Mesenchymal stem cell (in vitro differentiated cells and primary cell): ENCODE measurements around the gene TPO.

Experiments used
- DNase-seq: peaks from one replicate; pipeline ENCODE4 v3.0.0-alpha.2; 2013
- H2AFZ ChIP-seq: one replicate; pipeline ENCODE4 v1.6.1; 2013; ENCODE audit warnings: low read depth, mild to moderate bottlenecking, control low read depth, inconsistent platforms, low read length, moderate library complexity
- H2AK5ac ChIP-seq: 2 replicates; pipeline ENCODE4 v1.6.1; 2013; ENCODE audit warnings: low read length, moderate library complexity, mild to moderate bottlenecking, inconsistent platforms; ENCODE audit not compliant: severe bottlenecking
- H2BK120ac ChIP-seq: one replicate; pipeline ENCODE4 v1.6.1; 2013; ENCODE audit warnings: low read depth, mild to moderate bottlenecking, inconsistent platforms, low read length, moderate library complexity
- H2BK12ac ChIP-seq, 2 experiments: one replicate each; pipeline ENCODE4 v1.6.1; 2013; ENCODE audit warnings: inconsistent platforms in 2 of 2, low read length in 2 of 2, mild to moderate bottlenecking in 2 of 2, moderate library complexity in 2 of 2, control low read depth in 1 of 2
- H2BK15ac ChIP-seq: one replicate; pipeline ENCODE4 v1.6.1; 2013; ENCODE audit warnings: mild to moderate bottlenecking, low read depth, inconsistent platforms; ENCODE audit not compliant: poor library complexity, severe bottlenecking
- H2BK5ac ChIP-seq: 2 replicates; pipeline ENCODE4 v1.6.1; 2013; ENCODE audit warnings: low read depth, mild to moderate bottlenecking, low read length, control low read depth, inconsistent platforms; ENCODE audit not compliant: poor library complexity, severe bottlenecking
- H3K14ac ChIP-seq, 2 experiments: one replicate each; pipeline ENCODE4 v1.6.1; 2013; ENCODE audit warnings: inconsistent platforms in 2 of 2, low read length in 2 of 2, control low read depth in 1 of 2, mild to moderate bottlenecking in 1 of 2, moderate library complexity in 1 of 2
- H3K18ac ChIP-seq, 2 experiments: one replicate each; pipeline ENCODE4 v1.6.1; 2013; ENCODE audit warnings: inconsistent platforms in 2 of 2, low read length in 2 of 2, control low read depth in 1 of 2, low read depth in 1 of 2, mild to moderate bottlenecking in 1 of 2
- H3K23ac ChIP-seq, 2 experiments: one replicate each; pipeline ENCODE4 v1.6.1; 2013; ENCODE audit warnings: inconsistent platforms in 2 of 2, low read length in 2 of 2, mild to moderate bottlenecking in 2 of 2, moderate library complexity in 2 of 2, control low read depth in 1 of 2
- H3K27ac ChIP-seq: 2 replicates; pipeline ENCODE4 v1.5.1; 2013; ENCODE audit warnings: mild to moderate bottlenecking, moderate library complexity, low read length, control low read depth, inconsistent platforms; ENCODE audit not compliant: poor library complexity, severe bottlenecking
- H3K27me3 ChIP-seq, 2 experiments: 2 replicates each; pipeline versions ENCODE4 v1.6.1 to v1.7.0; 2013; ENCODE audit warnings: low read length in 2 of 2, mild to moderate bottlenecking in 2 of 2, moderate library complexity in 2 of 2, control low read depth in 1 of 2, inconsistent platforms in 1 of 2; ENCODE audit not compliant: control insufficient read depth in 1 of 2, insufficient read depth in 1 of 2
- H3K36me3 ChIP-seq, 2 experiments: 2 replicates each; pipeline versions ENCODE4 v1.6.1 to v1.7.0; 2013; ENCODE audit warnings: low read length in 2 of 2, control low read depth in 1 of 2, inconsistent platforms in 1 of 2, low read depth in 1 of 2, mild to moderate bottlenecking in 1 of 2; ENCODE audit not compliant: insufficient read depth in 2 of 2, control insufficient read depth in 1 of 2
- H3K4ac ChIP-seq, 2 experiments: one replicate each; pipeline ENCODE4 v1.6.1; 2013; ENCODE audit warnings: inconsistent platforms in 2 of 2, low read length in 2 of 2, mild to moderate bottlenecking in 2 of 2, moderate library complexity in 2 of 2, control low read depth in 1 of 2, low read depth in 1 of 2
- H3K4me1 ChIP-seq: 2 replicates; pipeline ENCODE4 v1.6.1; 2013; ENCODE audit warnings: low read depth, low read length, control low read depth; ENCODE audit not compliant: control insufficient read depth, insufficient read depth
- H3K4me2 ChIP-seq: 2 replicates; pipeline ENCODE4 v1.6.1; 2013; ENCODE audit warnings: low read length, mild to moderate bottlenecking, inconsistent platforms; ENCODE audit not compliant: poor library complexity, severe bottlenecking
- H3K4me3 ChIP-seq, 2 experiments: 2 replicates each; pipeline versions ENCODE4 v1.5.1 to v1.7.0; 2013; ENCODE audit warnings: low read length in 2 of 2, mild to moderate bottlenecking in 2 of 2, control low read depth in 1 of 2, low read depth in 1 of 2; ENCODE audit not compliant: insufficient read depth in 1 of 2
- H3K79me1 ChIP-seq: replicated peaks from 2 replicates; pipeline ENCODE4 v1.6.1; 2013; ENCODE audit warnings: mild to moderate bottlenecking, control low read depth, low read length, inconsistent platforms; ENCODE audit not compliant: poor library complexity, severe bottlenecking
- H3K9ac ChIP-seq: 2 replicates; pipeline ENCODE4 v1.7.0; 2013; ENCODE audit warnings: mild to moderate bottlenecking, low read length, moderate library complexity
- H3K9me3 ChIP-seq: 2 replicates; pipeline ENCODE4 v1.7.0; 2013; ENCODE audit warnings: mild to moderate bottlenecking, low read length; ENCODE audit not compliant: control insufficient read depth
- H4K8ac ChIP-seq: one replicate; pipeline ENCODE4 v1.6.1; 2013; ENCODE audit warnings: inconsistent platforms, mild to moderate bottlenecking, low read length, moderate library complexity
- H4K91ac ChIP-seq: one replicate; pipeline ENCODE4 v1.6.1; 2013; ENCODE audit warnings: mild to moderate bottlenecking, low read length, inconsistent platforms
- WGBS: methylation state at CpG from one replicate; pipeline ENCODE4 v1.1.7; 2013; ENCODE audit warnings: mixed read lengths; 5-methylcytosine and 5-hydroxymethylcytosine counted together

Gene TPO

GRCh38 chr2:1561811-1562421 lies 148.7 kb downstream of the TPO start:
- no peak overlapping the region for H3K9ac ChIP-seq

DNA sequence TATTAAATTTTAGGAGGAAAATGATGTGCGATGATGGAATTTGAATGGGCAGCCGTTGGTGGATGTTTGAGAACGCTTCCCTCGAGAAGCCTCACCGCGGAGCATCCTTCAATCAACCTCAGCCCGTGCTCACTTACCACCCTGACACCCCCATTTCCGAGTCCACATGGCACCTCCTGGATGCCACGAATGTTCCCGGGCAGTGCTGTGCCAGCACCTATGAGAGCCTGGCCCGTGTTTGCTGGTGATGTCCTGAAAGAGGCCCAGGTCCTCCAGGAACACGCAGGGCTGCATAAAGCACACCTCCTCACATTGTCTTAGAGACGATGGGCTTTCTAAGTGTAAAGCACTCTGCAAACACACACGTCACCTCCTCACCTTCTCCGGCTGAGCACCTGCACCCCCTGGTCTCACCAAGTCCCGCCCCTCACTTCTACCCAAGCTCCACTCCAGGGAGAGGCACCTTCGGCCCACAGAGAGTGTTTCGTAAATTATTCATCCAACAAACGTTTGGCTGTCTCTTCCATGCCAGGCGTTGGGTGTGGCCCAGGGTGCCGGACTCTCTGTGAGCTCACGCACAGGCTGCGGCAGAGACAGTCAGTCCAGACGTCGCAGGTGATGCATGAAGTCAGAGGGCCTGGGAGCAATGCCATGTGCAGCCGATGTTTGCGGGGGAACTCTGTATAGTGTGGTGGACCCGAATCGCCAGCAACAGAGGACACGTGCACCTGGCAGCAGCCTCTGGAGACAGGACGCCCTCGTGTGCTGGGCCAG lies 150.0 kb downstream of the TPO start:
- Histone ChIP-seq H4K91ac (no peak overlapping the region), H2AFZ (no peak overlapping the region), H3K18ac (no peak overlapping the region), H3K27me3 (peaks cover 0 to 49% of the 10 kb centered on the region in 2 experiments), H2BK12ac (no peak overlapping the region), H3K4me2 (no peak overlapping the region), H3K4me1 (peaks cover 3% of the 10 kb centered on the region), H3K79me1 (no peaks in the 10 kb centered on the region), H3K27ac (no peak overlapping the region), H3K14ac (no peak overlapping the region), H3K9ac (no peak overlapping the region), H3K9me3 (no peaks in the 10 kb centered on the region), H2BK5ac (no peak overlapping the region), H3K4me3 (no peak overlapping the region), H2BK120ac (no peak overlapping the region), H2AK5ac (no peak overlapping the region), H3K36me3 (peaks cover 0 to 6% of the 10 kb centered on the region in 2 experiments), H3K4ac (no peak overlapping the region), H2BK15ac (no peak overlapping the region), H4K8ac (no peak overlapping the region), H3K23ac (no peak overlapping the region)
- DNase-seq: no peak
- 91% methylated on average over 32 of the region's 32 CpGs for WGBS

More at GRCh38 chr2:1561811-1562421, 148.7 kb downstream of the TPO start:
- 82% methylated on average over 24 of the region's 24 CpGs for WGBS
- DNase-seq: no peak
- H2AK5ac ChIP-seq: no peak overlapping the region
- H2BK120ac ChIP-seq: no peak overlapping the region
- no peak overlapping the region for H2AFZ ChIP-seq
- no peak overlapping the region for H3K4ac ChIP-seq
- no peak overlapping the region for H3K4me2 ChIP-seq
- H4K91ac ChIP-seq: no peak overlapping the region
- no peak overlapping the region for H3K14ac ChIP-seq
- no peak overlapping the region for H3K27ac ChIP-seq
- H3K18ac ChIP-seq: no peak overlapping the region
- H3K4me3 ChIP-seq: no peak overlapping the region
- no peak overlapping the region for H2BK12ac ChIP-seq
- H3K9me3 ChIP-seq: no peaks in the 10 kb centered on the region
- no peak overlapping the region for H2BK5ac ChIP-seq
- H3K79me1 ChIP-seq: no peaks in the 10 kb centered on the region
- no peak overlapping the region for H2BK15ac ChIP-seq
- no peak overlapping the region for H3K23ac ChIP-seq
- H4K8ac ChIP-seq: no peak overlapping the region
- H3K27me3 ChIP-seq: peaks cover 0 to 47% of the 10 kb centered on the region in 2 experiments
- peaks cover 0 to 6% of the 10 kb centered on the region in 2 experiments for H3K36me3 ChIP-seq
- H3K4me1 ChIP-seq: peaks cover 10% of the 10 kb centered on the region

- Histone ChIP-seq H3K9me3 (no peaks in the 10 kb centered on the region), H3K79me1 (no peaks in the 10 kb centered on the region), H3K23ac (no peak overlapping the region), H3K4me1 (peaks cover 3% of the 10 kb centered on the region), H3K18ac (no peak overlapping the region), H3K27ac (no peak overlapping the region), H2BK12ac (no peak overlapping the region), H3K27me3 (peaks cover 0 to 45% of the 10 kb centered on the region in 2 experiments), H3K4me3 (no peak overlapping the region), H2AK5ac (no peak overlapping the region), H3K9ac (no peak overlapping the region), H2AFZ (no peak overlapping the region), H2BK5ac (no peak overlapping the region), H2BK15ac (no peak overlapping the region), H2BK120ac (no peak overlapping the region), H3K4ac (no peak overlapping the region), H3K14ac (no peak overlapping the region), H4K8ac (no peak overlapping the region), H3K4me2 (no peak overlapping the region), H3K36me3 (peaks cover 0 to 6% of the 10 kb centered on the region in 2 experiments), H4K91ac (no peak overlapping the region)
- no peak for DNase-seq
- 84% methylated on average over 22 of the region's 23 CpGs for WGBS
Observed at GRCh38 chr2:1563943-1564891, 151.0 kb downstream of the TPO start.
